Effector memory CD4-positive, alpha-beta T cell (primary cell): Measurements from ENCODE around the gene CDS1.
"Not testable (repeated sequence)": the region's sequence is repeated elsewhere in the genome, so short reads cannot be mapped to it uniquely, and the experiment has no call there.

Experiments used
- DNase-seq, 3 donors: peaks; one replicate each; pipeline ENCODE4 v3.0.0-alpha.2; 2020
- H3K27ac ChIP-seq: 2 replicates; pipeline ENCODE4 v1.7.0; 2013; ENCODE audit warnings: mild to moderate bottlenecking, low read length, moderate library complexity; ENCODE audit not compliant: insufficient read depth, poor library complexity, severe bottlenecking
- H3K27me3 ChIP-seq: replicated peaks from 2 replicates; pipeline ENCODE4 v1.7.0; 2013; ENCODE audit warnings: mild to moderate bottlenecking, low read length; ENCODE audit not compliant: insufficient read depth, control insufficient read depth, poor library complexity, severe bottlenecking
- H3K36me3 ChIP-seq: 2 replicates; pipeline ENCODE4 v1.7.0; 2013; ENCODE audit warnings: mild to moderate bottlenecking, low read length, moderate library complexity; ENCODE audit not compliant: control insufficient read depth, insufficient read depth
- H3K4me1 ChIP-seq: 2 replicates; pipeline ENCODE4 v1.7.0; 2013; ENCODE audit warnings: low read length, mild to moderate bottlenecking; ENCODE audit not compliant: control insufficient read depth, insufficient read depth, poor library complexity, severe bottlenecking
- H3K4me3 ChIP-seq: 2 replicates; pipeline ENCODE4 v1.7.0; 2013; ENCODE audit warnings: low read length, low read depth, mild to moderate bottlenecking; ENCODE audit not compliant: insufficient read depth, poor library complexity, severe bottlenecking
- H3K9me3 ChIP-seq: 2 replicates; pipeline ENCODE4 v1.7.0; 2013; ENCODE audit warnings: mild to moderate bottlenecking, low read length, moderate library complexity; ENCODE audit not compliant: control insufficient read depth

CDS1 gene

GRCh38 chr4:84664767-84665166 lies 81.8 kb downstream of the CDS1 start:
- H3K27me3 ChIP-seq, H3K27ac ChIP-seq, H3K36me3 ChIP-seq, H3K4me1 ChIP-seq, DNase-seq, H3K9me3 ChIP-seq, H3K4me3 ChIP-seq: not testable (repeated sequence)

- no peaks in the 10 kb centered on the region for H3K27me3 ChIP-seq
- no peaks in the 10 kb centered on the region for H3K36me3 ChIP-seq
- DNase-seq, result no peak
- no peak overlapping the region for H3K27ac ChIP-seq
- H3K4me1 ChIP-seq, result no peaks in the 10 kb centered on the region
- H3K4me3 ChIP-seq, result no peak overlapping the region
- no peaks in the 10 kb centered on the region for H3K9me3 ChIP-seq
Measured at GRCh38 chr4:84666439-84666838, 83.5 kb downstream of the CDS1 start.

GRCh38 chr4:84669201-84669600 lies 86.3 kb downstream of the CDS1 start:
- H3K27ac ChIP-seq, result no peak overlapping the region
- no peak for DNase-seq
- no peak overlapping the region for H3K4me3 ChIP-seq
- H3K27me3 ChIP-seq, result no peaks in the 10 kb centered on the region
- H3K36me3 ChIP-seq, result no peaks in the 10 kb centered on the region
- no peaks in the 10 kb centered on the region for H3K9me3 ChIP-seq
- no peaks in the 10 kb centered on the region for H3K4me1 ChIP-seq

- Histone ChIP-seq H3K4me3 (no peak overlapping the region), H3K4me1 (no peaks in the 10 kb centered on the region), H3K9me3 (no peaks in the 10 kb centered on the region), H3K36me3 (no peaks in the 10 kb centered on the region), H3K27ac (no peak overlapping the region), H3K27me3 (no peaks in the 10 kb centered on the region)
- DNase-seq, result no peak
Measured at GRCh38 chr4:84672177-84672576, 89.2 kb downstream of the CDS1 start.

- no peaks in the 10 kb centered on the region for H3K9me3 ChIP-seq
- H3K27me3 ChIP-seq, result no peaks in the 10 kb centered on the region
- H3K36me3 ChIP-seq, result no peaks in the 10 kb centered on the region
- no peak for DNase-seq
- no peaks in the 10 kb centered on the region for H3K4me1 ChIP-seq
- no peak overlapping the region for H3K27ac ChIP-seq
- H3K4me3 ChIP-seq, result no peak overlapping the region
Measured at GRCh38 chr4:84673475-84674240, 90.7 kb downstream of the CDS1 start.

GRCh38 chr4:84677093-84677492 lies 94.2 kb downstream of the CDS1 start:
- H3K36me3 ChIP-seq, result no peaks in the 10 kb centered on the region

GRCh38 chr4:84677995-84678394 lies 95.1 kb downstream of the CDS1 start:
- no peaks in the 10 kb centered on the region for H3K9me3 ChIP-seq
- no peak overlapping the region for H3K4me3 ChIP-seq
- H3K27me3 ChIP-seq, result no peaks in the 10 kb centered on the region
- H3K36me3 ChIP-seq, result no peaks in the 10 kb centered on the region
- no peak overlapping the region for H3K27ac ChIP-seq
- no peak for DNase-seq
- no peaks in the 10 kb centered on the region for H3K4me1 ChIP-seq

More at GRCh38 chr4:84677093-84677492, 94.2 kb downstream of the CDS1 start:
- DNase-seq, result no peak
- no peaks in the 10 kb centered on the region for H3K9me3 ChIP-seq
- H3K4me3 ChIP-seq, result no peak overlapping the region
- no peak overlapping the region for H3K27ac ChIP-seq
- no peaks in the 10 kb centered on the region for H3K27me3 ChIP-seq
- no peaks in the 10 kb centered on the region for H3K4me1 ChIP-seq

GRCh38 chr4:84678976-84679744 lies 96.2 kb downstream of the CDS1 start:
- H3K4me1 ChIP-seq, result no peaks in the 10 kb centered on the region
- H3K27ac ChIP-seq, result no peak overlapping the region
- no peak overlapping the region for H3K4me3 ChIP-seq
- no peaks in the 10 kb centered on the region for H3K9me3 ChIP-seq
- no peaks in the 10 kb centered on the region for H3K36me3 ChIP-seq
- DNase-seq, result no peak
- H3K27me3 ChIP-seq, result no peaks in the 10 kb centered on the region

GRCh38 chr4:84680956-84681355 lies 98.0 kb downstream of the CDS1 start:
- Histone ChIP-seq H3K4me1 (no peaks in the 10 kb centered on the region), H3K27me3 (no peaks in the 10 kb centered on the region), H3K36me3 (no peaks in the 10 kb centered on the region), H3K27ac (no peak overlapping the region), H3K9me3 (no peaks in the 10 kb centered on the region), H3K4me3 (no peak overlapping the region)
- no peak for DNase-seq
